Measurements from ENCODE around the gene GLIS1.

Gene GLIS1

DNA sequence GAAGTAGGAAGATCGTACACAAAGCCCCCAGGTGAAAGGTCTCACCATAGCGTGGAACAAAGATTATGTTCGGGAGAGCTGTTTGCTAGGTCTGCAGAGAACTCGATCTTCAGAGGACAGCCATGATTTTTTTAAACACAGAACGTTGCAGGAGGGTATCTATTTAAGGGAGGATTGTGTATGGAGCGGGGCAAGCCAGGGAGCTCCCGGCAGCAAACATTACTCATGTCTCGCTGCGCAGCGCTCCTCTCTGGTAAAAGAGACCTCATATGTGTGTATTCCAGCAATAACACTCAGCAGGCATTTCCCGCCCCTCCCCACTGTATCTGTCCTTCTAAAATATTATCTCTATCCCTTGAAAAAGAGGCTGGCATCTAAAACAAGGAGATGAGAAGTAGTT, 2.7 kb downstream of the GLIS1 start:
- DNase-seq (ENCODE audit: low spot score), result peak; percentile 50

DNA sequence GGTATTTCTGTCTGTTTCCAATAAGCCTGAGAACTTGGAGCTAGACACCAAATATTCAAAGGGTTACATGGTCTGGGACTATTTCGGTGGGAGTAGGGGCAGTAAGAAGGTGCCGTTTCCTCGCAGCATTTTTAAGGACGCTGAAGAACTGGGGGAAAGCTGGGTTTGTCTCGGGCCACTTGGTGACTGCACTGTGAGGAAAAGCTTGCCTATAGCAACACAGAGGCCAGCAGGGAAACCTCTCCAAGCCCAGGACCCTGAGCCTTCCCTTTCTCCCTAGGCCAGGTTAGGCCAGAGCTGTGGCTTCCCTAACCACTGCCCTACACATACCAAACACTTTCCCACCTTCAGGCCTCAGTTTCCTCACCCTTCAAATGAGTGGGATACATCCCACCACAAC, 3.3 kb downstream of the GLIS1 start:
- no peak for DNase-seq (ENCODE audit: low spot score)

GRCh38 chr1:53735261-53735660, 3.7 kb downstream of the GLIS1 start:
- peak; percentile 45 for DNase-seq (ENCODE audit: low spot score)

DNA sequence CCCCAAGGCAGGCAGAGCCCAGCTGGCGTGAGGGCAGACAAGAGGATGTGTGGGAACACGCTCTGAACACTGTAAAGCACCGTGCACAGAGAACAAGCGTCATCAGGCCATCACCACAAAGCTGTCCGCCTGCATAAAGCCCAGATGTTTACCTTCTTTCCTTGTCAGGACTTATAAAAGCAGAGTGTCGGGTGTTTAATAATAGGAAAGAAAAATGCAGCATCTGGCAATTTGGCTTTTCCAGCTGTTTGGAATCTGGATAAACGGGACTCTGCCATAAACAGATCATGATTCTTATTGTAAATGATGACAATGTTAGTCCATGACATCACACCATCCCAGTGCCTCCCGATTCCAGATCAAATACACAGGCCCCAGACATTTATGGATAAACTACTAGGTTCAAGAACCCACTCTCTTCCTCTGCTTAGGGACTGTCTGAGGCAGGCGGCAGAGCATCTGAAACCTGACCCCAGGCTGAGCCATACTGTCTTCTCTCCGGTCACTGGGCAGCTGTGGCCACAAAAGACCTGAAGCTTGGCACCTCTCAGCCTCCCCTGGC, 4.2 kb downstream of the GLIS1 start:
- peak; percentile 44 for DNase-seq (ENCODE audit: low spot score)

DNA sequence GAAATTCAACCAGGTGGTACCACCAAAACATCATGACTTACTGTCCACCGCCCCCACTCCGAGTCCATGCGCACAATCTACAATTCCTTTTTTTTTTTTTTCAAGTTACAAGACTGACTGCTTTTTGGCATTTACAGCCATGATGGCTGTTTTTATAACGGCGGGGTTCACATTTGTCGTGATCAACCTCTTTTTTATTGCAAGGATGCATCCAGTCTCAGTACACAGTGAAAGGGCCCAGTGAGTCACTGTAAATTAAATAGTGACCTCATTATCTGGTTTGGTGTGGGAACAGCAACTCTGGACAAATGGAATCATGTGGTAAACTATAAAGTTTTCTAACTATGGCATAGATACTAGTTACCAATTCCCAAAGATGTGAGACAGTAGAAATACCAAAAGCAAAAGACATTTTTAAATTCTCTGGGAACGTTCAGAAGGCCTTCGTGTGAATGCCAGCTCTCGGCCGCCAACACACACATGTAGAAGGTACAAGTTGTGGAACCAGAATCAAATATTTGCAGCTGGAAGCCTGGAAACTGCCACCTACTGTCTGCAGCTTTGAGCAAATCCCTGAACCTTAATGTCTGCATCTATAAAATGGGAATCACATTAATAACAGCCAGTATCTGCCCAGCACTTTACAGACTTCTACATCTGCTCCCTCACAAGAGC, 4.9 kb downstream of the GLIS1 start:
- peak; percentile 63 for DNase-seq (ENCODE audit: low spot score)

DNA sequence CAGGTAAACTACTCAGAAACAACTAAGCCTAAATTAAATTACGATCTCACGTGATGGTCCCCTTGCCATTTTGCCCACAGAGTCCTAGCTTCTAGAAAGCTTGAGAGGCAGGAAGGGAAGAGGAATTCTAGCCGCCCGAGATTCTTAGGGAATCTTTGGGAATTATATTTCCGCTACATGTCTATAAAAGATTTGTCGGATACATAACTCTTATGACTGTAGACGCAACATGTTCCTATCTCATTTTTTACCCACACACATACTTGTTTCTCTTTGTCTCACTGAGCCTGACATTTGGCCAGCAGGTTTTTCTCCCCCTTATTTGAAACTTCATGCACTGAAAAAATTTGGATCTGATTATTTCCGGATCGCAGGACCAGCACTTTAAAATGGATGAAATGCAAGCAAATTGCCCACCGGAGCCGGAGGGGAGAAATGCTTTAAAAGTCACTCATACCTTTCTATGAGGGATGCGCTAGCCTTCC, 5.5 kb downstream of the GLIS1 start:
- DNase-seq (ENCODE audit: low spot score), result no peak

- DNase-seq (ENCODE audit: low spot score), result peak; percentile 77
These were observed 6.0 kb downstream of the GLIS1 start for GRCh38 chr1:53732912-53733317.

- DNase-seq (ENCODE audit: low spot score), result no peak
These were observed 6.6 kb downstream of the GLIS1 start for GRCh38 chr1:53732409-53732808.

GRCh38 chr1:53731779-53732305, 7.1 kb downstream of the GLIS1 start:
- DNase-seq (ENCODE audit: low spot score), result peak; percentile 70

DNA sequence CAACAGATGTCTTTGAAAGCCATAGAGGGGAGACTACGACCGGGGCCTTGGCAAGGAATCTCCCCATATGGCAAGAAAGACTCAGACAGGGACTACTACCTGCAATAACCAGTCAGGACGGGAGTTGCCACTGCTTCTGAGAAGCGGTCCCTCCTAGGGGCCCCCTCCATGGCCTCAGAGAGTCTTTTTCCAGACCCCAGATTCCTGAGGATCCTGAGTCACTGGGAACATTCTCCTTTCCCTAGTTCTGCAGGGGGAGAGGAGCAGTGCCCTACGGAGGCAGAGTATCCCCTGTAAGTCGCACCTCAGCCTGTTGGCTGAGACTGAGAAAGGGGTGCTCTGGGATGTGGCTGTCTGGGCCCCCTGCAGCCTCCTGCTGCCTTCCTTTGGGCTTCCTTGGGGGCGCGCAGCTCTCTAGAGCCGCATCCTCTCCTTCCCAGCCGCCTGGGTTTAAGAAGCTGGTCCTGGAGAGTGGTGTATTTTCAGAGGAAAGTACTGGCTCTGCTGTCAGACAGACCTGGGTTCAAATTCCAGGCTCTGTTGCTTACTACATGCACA, 7.8 kb downstream of the GLIS1 start:
- no peak for DNase-seq (ENCODE audit: low spot score)

DNA sequence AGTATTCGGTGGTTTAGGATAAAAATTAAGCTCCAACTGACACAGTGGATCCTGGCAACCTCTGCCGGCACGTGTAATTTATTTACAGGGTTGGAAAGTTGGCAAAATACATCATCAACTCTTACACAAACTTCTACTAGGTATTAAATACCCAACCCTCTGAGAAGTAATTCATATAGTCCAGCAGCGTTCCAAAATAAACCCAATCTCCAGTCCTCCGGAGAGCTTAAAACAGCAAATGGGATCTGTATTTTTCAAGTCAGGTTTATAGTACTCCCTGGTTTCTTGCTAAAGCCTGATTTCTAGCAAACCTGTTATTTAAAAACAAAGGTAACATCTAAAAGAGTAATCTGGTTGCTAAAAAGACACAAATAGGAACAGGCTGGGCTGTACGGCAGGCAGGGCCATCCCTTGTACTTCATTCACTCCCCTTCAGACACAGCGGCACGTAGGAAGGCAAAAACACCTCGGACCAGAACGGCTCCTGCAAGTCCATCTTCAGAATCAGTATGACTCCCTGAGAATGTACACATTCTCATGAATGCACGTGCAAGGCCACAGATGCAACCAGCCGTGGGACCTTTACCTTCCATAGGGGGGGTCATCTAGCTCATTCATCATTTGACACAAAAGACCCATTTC, 8.6 kb downstream of the GLIS1 start:
- peak; percentile 35 for DNase-seq (ENCODE audit: low spot score)

GRCh38 chr1:53729456-53730223, 9.3 kb downstream of the GLIS1 start:
- peak; percentile 13 for DNase-seq (ENCODE audit: low spot score)

DNA sequence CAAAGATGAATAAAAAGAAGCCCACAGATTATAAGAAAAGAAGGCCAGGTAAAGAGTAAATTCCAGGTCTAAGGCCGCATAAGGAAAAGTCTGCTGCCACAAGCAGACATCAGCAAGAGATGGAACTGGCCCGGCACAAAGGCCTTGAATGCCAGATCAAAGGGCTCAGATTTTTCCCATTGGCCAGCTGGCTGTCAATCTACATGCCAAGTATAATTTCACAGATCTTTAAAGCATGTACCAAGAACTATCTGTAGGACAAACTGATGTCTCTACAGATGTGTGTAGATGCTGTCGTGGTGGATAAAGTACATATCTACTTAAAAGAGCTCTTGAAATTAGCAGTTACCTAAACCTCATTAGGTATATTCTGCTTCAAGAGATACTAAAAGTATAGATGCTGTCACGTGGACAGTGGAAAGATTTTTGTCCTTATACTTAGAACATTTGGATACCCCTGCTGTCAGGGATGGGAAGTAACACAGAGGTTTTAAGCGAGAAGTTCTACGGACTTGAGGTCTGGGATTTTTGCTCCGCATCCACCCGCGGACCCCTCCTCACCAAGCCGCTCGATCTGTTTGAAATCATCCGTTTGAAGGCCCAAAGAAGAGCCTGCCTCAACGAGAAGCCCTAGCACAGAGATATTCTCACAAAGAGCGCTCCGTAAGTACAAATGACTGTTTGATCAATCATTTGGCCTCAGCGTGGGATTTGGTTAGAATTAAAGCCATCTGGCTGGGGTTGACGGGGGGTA, 10.1 kb downstream of the GLIS1 start:
- DNase-seq (ENCODE audit: low spot score), result no peak

- no peak for DNase-seq (ENCODE audit: low spot score)
These were observed 10.8 kb downstream of the GLIS1 start for GRCh38 chr1:53728196-53728595.

GRCh38 chr1:53727461-53728092, 11.4 kb downstream of the GLIS1 start:
- DNase-seq (ENCODE audit: low spot score), result no peak

GRCh38 chr1:53726009-53726600, 12.9 kb downstream of the GLIS1 start:
- no peak for DNase-seq (ENCODE audit: low spot score)

- peak; percentile 58 for DNase-seq (ENCODE audit: low spot score)
These were observed 13.7 kb downstream of the GLIS1 start for GRCh38 chr1:53725238-53725689.

GRCh38 chr1:53722025-53722424, 16.9 kb downstream of the GLIS1 start:
- DNase-seq (ENCODE audit: low spot score), result no peak

- no peak for DNase-seq (ENCODE audit: low spot score)
These were observed 17.9 kb downstream of the GLIS1 start for GRCh38 chr1:53721088-53721487.

GRCh38 chr1:53719469-53719868, 19.5 kb downstream of the GLIS1 start:
- DNase-seq (ENCODE audit: low spot score), result no peak
